Right lobe of liver (tissue), 6 donors: ENCODE results near the gene ZNF362. TPM values are rescaled to one million over a fixed set of nuclear protein-coding genes. Genes with fewer than 3 reads are reported as not detected.
"Not testable (repeated sequence)": the region's sequence is repeated elsewhere in the genome, so short reads cannot be mapped to it uniquely, and the experiment has no call there.

Experiments
- ATAC-seq, 4 donors: fragments of 200-7000 bp; cut with Tn5 transposase; one replicate each; pipeline ENCODE4 v1.9.1; 2020; ENCODE audit warnings: mild to moderate bottlenecking in 4 of 4, moderate library complexity in 4 of 4
- DNase-seq, 3 donors: peaks; one replicate each; pipeline ENCODE4 v3.0.0-alpha.2; 2020
- H3K27ac ChIP-seq, 3 donors: fragments of 200-600 bp; one replicate each; pipeline ENCODE4 v1.8.0; 2022
- H3K27me3 ChIP-seq, 2 donors: fragments of 200-600 bp; one replicate each; pipeline ENCODE4 v1.8.0; 2022
- H3K36me3 ChIP-seq, 4 donors: fragments of 200-600 bp; sonication (generic) in 1 of 4; one replicate each; pipeline versions ENCODE4 v1.5.1 to v1.8.0; 2017 to 2022; ENCODE audit warnings: control low read depth in 1 of 4
- H3K4me1 ChIP-seq, 4 donors: fragments of 200-600 bp; sonication (generic) in 1 of 4; one replicate each; pipeline versions ENCODE4 v1.5.1 to v1.8.0; 2017 to 2022; ENCODE audit warnings: control low read depth in 1 of 4
- H3K4me3 ChIP-seq, 3 donors: fragments of 200-600 bp; one replicate each; pipeline ENCODE4 v1.8.0; 2022
- H3K9me3 ChIP-seq, 4 donors: fragments of 200-600 bp; sonication (generic) in 1 of 4; one replicate each; pipeline versions ENCODE4 v1.5.1 to v1.8.0; 2017 to 2022; ENCODE audit warnings: control low read depth in 1 of 4
- CTCF ChIP-seq, 4 donors: fragments of 200-600 bp in 3 of 4; fragments of 450-650 bp in 1 of 4; IDR thresholded peaks; one replicate each; pipeline versions ENCODE4 v1.5.1 to v1.8.0; 2016 to 2022; ENCODE audit warnings: antibody characterized with exemption in 4 of 4, mild to moderate bottlenecking in 2 of 4
- POLR2A ChIP-seq: fragments of 450-650 bp; IDR thresholded peaks from one replicate; pipeline ENCODE4 v1.6.1; 2017; ENCODE audit warnings: antibody characterized with exemption, mild to moderate bottlenecking
- WGBS: methylation state at CpG from one replicate; pipeline ENCODE4 v1.1.6; 2018; ENCODE audit warnings: low coverage, low lambda C conversion rate; ENCODE audit not compliant: insufficient coverage; ENCODE audit errors: missing lambda C conversion rate; 5-methylcytosine and 5-hydroxymethylcytosine counted together
- intact Hi-C, 2 donors: fragments of 100-400 bp; cut with DNase I; formaldehyde crosslinking; loops; one replicate each; pipeline versions ENCODE4 v1.11.2 to v1.14.1; 2022
- total RNA-seq, 6 experiments: library from RNA; depleted of rRNA in 2 of 6; stranded (reverse); fragments of >200 nt in 2 of 6; fragmentation: NEBNext Ultra II Directional in 3 of 6; extraction: Animal tissue kit (Norgen Biotek cat#: 25700) in 3 of 6; gene quantifications; one replicate each; pipeline versions ENCODE4 v1.1.0 to v1.2.4, GENCODE V29; 2016 to 2023
- donor health status: DM: no; HTN: yes; CAD: no.
- donor health status: DM: no; HTN: no; CAD: no.
- donor health status: DM: no; HTN: no; CAD: no.
- donor health status: DM: no; HTN: yes; CAD: no.
- donor health status: DM: no; HTN: yes; CAD: no.

The ZNF362 gene
- total RNA-seq, 6 experiments from 2014 or later = 3.4 to 8.4 (median 7.0) TPM

GRCh38 chr1:33236498-33236897 lies 19.8 kb upstream of the ZNF362 start:
- no peak for TF ChIP-seq POLR2A
- no peak for TF ChIP-seq CTCF (IDR thresholded peaks at IDR 0.05)
- 71% methylated on average over 2 of the region's 2 CpGs for WGBS

GRCh38 chr1:33237579-33237978 lies 18.7 kb upstream of the ZNF362 start:
- H3K27me3 ChIP-seq = no peaks in the 10 kb centered on the region
- DNase-seq (no peak), ATAC-seq (peak in 3 of 4 donors; percentile 34 to 48 (median 38))
- no peak overlapping the region for H3K4me3 ChIP-seq
- H3K4me1 ChIP-seq = no peaks in the 10 kb centered on the region
- H3K9me3 ChIP-seq = no peaks in the 10 kb centered on the region
- 47% methylated on average over 3 of the region's 6 CpGs for WGBS
- TF ChIP-seq POLR2A (no peak), CTCF (IDR thresholded peaks at IDR 0.05) (no peak)
- H3K36me3 ChIP-seq = no peaks in the 10 kb centered on the region
- H3K27ac ChIP-seq = no peak overlapping the region
- intact Hi-C loops = no loop called here

More at GRCh38 chr1:33236498-33236897, 19.8 kb upstream of the ZNF362 start:
- H3K27ac ChIP-seq = no peak overlapping the region
- no peaks in the 10 kb centered on the region for H3K27me3 ChIP-seq
- ATAC-seq = no peak
- H3K4me1 ChIP-seq = no peaks in the 10 kb centered on the region
- no peaks in the 10 kb centered on the region for H3K36me3 ChIP-seq
- DNase-seq = no peak
- H3K9me3 ChIP-seq = no peaks in the 10 kb centered on the region
- intact Hi-C loops = no loop called here
- H3K4me3 ChIP-seq = no peak overlapping the region

- H3K36me3 ChIP-seq, H3K4me3 ChIP-seq, ATAC-seq, H3K27ac ChIP-seq, intact Hi-C loops, H3K9me3 ChIP-seq, H3K4me1 ChIP-seq, H3K27me3 ChIP-seq, DNase-seq: not testable (repeated sequence)
- 97% methylated on average over 5 of the region's 6 CpGs for WGBS
Measured at GRCh38 chr1:33238194-33238724, 18.0 kb upstream of the ZNF362 start.

- H3K36me3 ChIP-seq, H3K4me1 ChIP-seq, H3K9me3 ChIP-seq, H3K27ac ChIP-seq, intact Hi-C loops, H3K27me3 ChIP-seq, DNase-seq, H3K4me3 ChIP-seq, ATAC-seq: not testable (repeated sequence)
- WGBS = 65% methylated on average over 6 of the region's 9 CpGs
Measured at GRCh38 chr1:33239410-33239809, 16.9 kb upstream of the ZNF362 start.

- Histone ChIP-seq H3K27me3 (no peaks in the 10 kb centered on the region), H3K9me3 (no peaks in the 10 kb centered on the region), H3K4me1 (no peaks in the 10 kb centered on the region), H3K4me3 (no peak overlapping the region), H3K36me3 (no peaks in the 10 kb centered on the region), H3K27ac (no peak overlapping the region)
- ATAC-seq = no peak
- DNase-seq = no peak
- TF ChIP-seq CTCF (IDR thresholded peaks at IDR 0.05) (no peak), POLR2A (no peak)
- intact Hi-C loops = no loop called here
- WGBS = 70% methylated on average over 3 of the region's 4 CpGs
Measured at GRCh38 chr1:33241866-33242265, 14.4 kb upstream of the ZNF362 start.

GRCh38 chr1:33242652-33243051 lies 13.6 kb upstream of the ZNF362 start:
- Histone ChIP-seq H3K4me3 (no peak overlapping the region), H3K4me1 (no peaks in the 10 kb centered on the region), H3K27me3 (no peaks in the 10 kb centered on the region), H3K27ac (no peak overlapping the region), H3K36me3 (no peaks in the 10 kb centered on the region), H3K9me3 (no peaks in the 10 kb centered on the region)
- ATAC-seq = no peak
- DNase-seq = no peak
- TF ChIP-seq POLR2A (no peak), CTCF (IDR thresholded peaks at IDR 0.05) (no peak)
- intact Hi-C loops = no loop called here
- 26% methylated on average over 3 of the region's 3 CpGs for WGBS
